CD4-positive, alpha-beta memory T cell (primary cell): ENCODE data around the gene SLC5A5. TPM values are rescaled to one million over a fixed set of nuclear protein-coding genes. Genes with fewer than 3 reads are reported as not detected.
A peak's percentile ranks its signal among the peaks of the same experiment; 100 is the strongest.

Source experiments
- CTCF ChIA-PET: fragments of 350-600 bp; sonication (Branson Sonifier 250); formaldehyde crosslinking; loops from one replicate; lab custom pipeline; 2021; ENCODE audit warnings: inconsistent platforms; ENCODE audit not compliant: partially characterized antibody; lab: Charles Lee
- POLR2A ChIA-PET: fragments of 350-600 bp; sonication (Branson Sonifier 250); formaldehyde crosslinking; loops from one replicate; lab custom pipeline; 2021; ENCODE audit not compliant: partially characterized antibody; lab: Charles Lee
- DNase-seq, 5 donors: peaks; one replicate each; pipeline versions ENCODE4 v3.0.0 to v3.0.0-alpha.2; 2020 to 2022; ENCODE audit warnings: mixed read lengths in 1 of 5
- H3K27ac ChIP-seq: one replicate; pipeline ENCODE4 v1.7.0; 2013; ENCODE audit warnings: low read depth, low read length
- H3K27me3 ChIP-seq: 2 replicates; pipeline ENCODE4 v1.7.0; 2013; ENCODE audit warnings: mild to moderate bottlenecking, low read length, moderate library complexity; ENCODE audit not compliant: insufficient read depth
- H3K36me3 ChIP-seq: 2 replicates; pipeline ENCODE4 v1.7.0; 2013; ENCODE audit warnings: mild to moderate bottlenecking, low read length, moderate library complexity; ENCODE audit not compliant: insufficient read depth
- H3K4me1 ChIP-seq: 2 replicates; pipeline ENCODE4 v1.7.0; 2013; ENCODE audit warnings: mild to moderate bottlenecking, low read length, moderate library complexity; ENCODE audit not compliant: insufficient read depth
- H3K4me3 ChIP-seq, 2 donors: one replicate each; pipeline ENCODE4 v1.7.0; 2013; ENCODE audit warnings: low read length in 2 of 2, mild to moderate bottlenecking in 1 of 2
- H3K9me3 ChIP-seq, 2 donors: one replicate each; pipeline ENCODE4 v1.7.0; 2013; ENCODE audit warnings: low read length in 2 of 2, control low read depth in 1 of 2; ENCODE audit not compliant: control insufficient read depth in 1 of 2
- H3K27ac Mint-ChIP-seq, 7 donors: one replicate each; pipeline ENCODE4 v1.8.0; 2020 to 2021; ENCODE audit warnings: mixed read lengths in 7 of 7, mild to moderate bottlenecking in 6 of 7, inconsistent platforms in 3 of 7, moderate library complexity in 3 of 7
- H3K27me3 Mint-ChIP-seq, 2 donors: one replicate each; pipeline ENCODE4 v1.8.0; 2020 to 2021; ENCODE audit warnings: mixed read lengths in 2 of 2
- H3K36me3 Mint-ChIP-seq, 2 donors: one replicate each; pipeline ENCODE4 v1.8.0; 2020 to 2021; ENCODE audit warnings: mixed read lengths in 2 of 2, inconsistent platforms in 1 of 2, mild to moderate bottlenecking in 1 of 2
- H3K4me1 Mint-ChIP-seq, 4 donors: one replicate each; pipeline ENCODE4 v1.8.0; 2020 to 2021; ENCODE audit warnings: mixed read lengths in 4 of 4, mild to moderate bottlenecking in 1 of 4
- H3K4me3 Mint-ChIP-seq, 8 donors: one replicate each; pipeline ENCODE4 v1.8.0; 2020 to 2021; ENCODE audit warnings: mixed read lengths in 8 of 8, mild to moderate bottlenecking in 7 of 8, moderate library complexity in 6 of 8, inconsistent platforms in 3 of 8
- H3K9me3 Mint-ChIP-seq, 8 donors: one replicate each; pipeline ENCODE4 v1.8.0; 2020 to 2021; ENCODE audit warnings: mixed read lengths in 8 of 8, mild to moderate bottlenecking in 5 of 8, inconsistent platforms in 3 of 8, moderate library complexity in 1 of 8
- intact Hi-C: fragments of 100-400 bp; cut with micrococcal nuclease; formaldehyde crosslinking; loops from one replicate; pipeline ENCODE4 v1.15.1; 2023
- polyA plus RNA-seq, 2 donors: library from polyadenylated mRNA; unstranded; fragments of 300-500 nt; fragmentation: Illumina TruSeq; gene quantifications; one replicate each; pipeline ENCODE4 v1.2.3, GENCODE V29; 2021
- total RNA-seq, 2 experiments: library from RNA; stranded (reverse); gene quantifications; one replicate each; pipeline ENCODE4 v1.2.3, GENCODE V29; 2021

Gene SLC5A5
- total and polyA plus RNA-seq, 4 experiments from 2014 or later, result 0.92 to 2.9 (median 1.9) TPM

GRCh38 chr19:17860331-17860992 is 11.3 kb upstream of the SLC5A5 start:
- Mint-ChIP-seq H3K36me3 (peaks cover 32 to 40% of the 10 kb centered on the region in 2 donors), H3K27me3 (no peaks in the 10 kb centered on the region), H3K27ac (peak overlapping the region; percentile 88 to 100 (median 98)), H3K4me3 (peak overlapping the region; percentile 98 to 100 (median 100)), H3K4me1 (peaks cover 18 to 42% (median 29%) of the 10 kb centered on the region in 4 donors), H3K9me3 (peaks cover 0 to 2% (median 0%) of the 10 kb centered on the region in 8 donors)
- intact Hi-C loops, result no loop called here
- Histone ChIP-seq H3K36me3 (peaks cover 43% of the 10 kb centered on the region), H3K4me1 (peaks cover 32% of the 10 kb centered on the region), H3K27ac (peak overlapping the region; percentile 79), H3K4me3 (peak overlapping the region; percentile 91 to 100), H3K9me3 (no peaks in the 10 kb centered on the region), H3K27me3 (no peaks in the 10 kb centered on the region)
- CTCF ChIA-PET, result interaction anchor here (0.9 to 11.3 kb wide), 8 partner anchors 11 to 135 kb away, joined by 3 to 306 read pairs (median 10); partner anchors contain the start of genes CCDC124, JAK3 and SLC5A5
- DNase-seq, result no peak
- POLR2A ChIA-PET, result interaction anchor here (0.6 to 8.1 kb wide), 12 partner anchors 10 to 158 kb away, joined by 3 to 340 read pairs (median 11); partner anchors contain the start of genes CCDC124, FCHO1, MAP1S and SLC5A5

- Mint-ChIP-seq H3K36me3 (peaks cover 32 to 40% of the 10 kb centered on the region in 2 donors), H3K27me3 (no peaks in the 10 kb centered on the region), H3K27ac (peak overlapping the region; percentile 69 to 99 (median 88)), H3K9me3 (peaks cover 0 to 2% (median 0%) of the 10 kb centered on the region in 8 donors), H3K4me1 (peaks cover 15 to 39% (median 26%) of the 10 kb centered on the region in 4 donors), H3K4me3 (peak overlapping the region; percentile 98 to 100 (median 100))
- intact Hi-C loops, result no loop called here
- Histone ChIP-seq H3K9me3 (no peaks in the 10 kb centered on the region), H3K4me1 (peaks cover 29% of the 10 kb centered on the region), H3K36me3 (peaks cover 43% of the 10 kb centered on the region), H3K4me3 (peak overlapping the region; percentile 91 to 100), H3K27ac (peak overlapping the region; percentile 79), H3K27me3 (no peaks in the 10 kb centered on the region)
- CTCF ChIA-PET, result interaction anchor here (3.2 to 11.3 kb wide), 3 partner anchors 10 to 73 kb away, joined by 17 to 306 read pairs (median 49); partner anchors contain the start of genes CCDC124, JAK3 and SLC5A5
- POLR2A ChIA-PET, result interaction anchor here (1.0 to 8.1 kb wide), 9 partner anchors 11 to 158 kb away, joined by 3 to 340 read pairs (median 17); partner anchors contain the start of genes CCDC124, FCHO1, MAP1S and SLC5A5
- DNase-seq, result no peak
Observed at GRCh38 chr19:17860993-17861360, 10.8 kb upstream of the SLC5A5 start.

DNA sequence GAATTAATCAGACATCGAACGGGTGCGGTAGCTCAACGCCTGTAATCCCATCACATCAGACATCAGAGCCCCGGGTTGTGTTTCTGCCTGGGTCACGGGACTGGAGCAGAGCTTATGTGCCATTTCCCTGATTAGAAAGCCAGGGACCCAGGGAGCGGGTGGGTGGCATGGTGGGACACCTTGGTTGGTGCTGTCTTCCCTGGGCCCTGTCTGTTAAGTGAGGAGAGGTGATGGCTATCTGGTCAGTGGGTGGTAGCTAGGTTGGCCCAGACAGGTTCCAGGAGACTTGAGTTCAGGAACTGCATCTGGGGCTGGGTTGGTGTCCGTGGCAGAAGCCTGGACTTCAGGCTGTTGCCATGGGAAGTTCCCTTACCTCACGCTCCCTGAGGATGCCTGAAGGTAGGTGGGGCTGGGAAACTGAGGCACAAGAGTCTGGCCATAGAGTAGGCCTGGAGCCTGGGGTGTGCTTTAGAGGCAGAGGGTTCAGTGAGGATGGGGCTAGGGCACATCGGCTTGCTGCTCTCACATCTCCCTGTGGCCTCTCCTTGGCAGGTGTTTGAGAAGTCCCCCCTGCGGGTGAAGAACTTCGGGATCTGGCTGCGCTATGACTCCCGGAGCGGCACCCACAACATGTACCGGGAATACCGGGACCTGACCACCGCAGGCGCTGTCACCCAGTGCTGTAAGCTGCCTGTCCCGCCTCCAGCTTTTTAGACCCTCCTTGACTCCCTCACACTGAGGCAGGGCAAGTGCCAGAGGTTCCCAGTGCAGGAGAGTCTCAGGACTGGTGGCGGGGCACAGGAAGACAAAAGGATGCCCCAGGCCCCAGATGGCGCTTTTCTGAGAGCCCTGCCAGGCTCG is 10.0 kb upstream of the SLC5A5 start:
- peak overlapping the region; percentile 79 for H3K27ac ChIP-seq
- Mint-ChIP-seq H3K27me3 (no peaks in the 10 kb centered on the region), H3K4me1 (peaks cover 16 to 39% (median 26%) of the 10 kb centered on the region in 4 donors), H3K9me3 (peaks cover 0 to under 1% (median 0%) of the 10 kb centered on the region in 8 donors), H3K27ac (peak overlapping the region; percentile 69 to 99 (median 88)), H3K4me3 (peak overlapping the region; percentile 98 to 100 (median 100)), H3K36me3 (peaks cover 32 to 40% of the 10 kb centered on the region in 2 donors)
- H3K4me3 ChIP-seq, result no peak overlapping the region
- H3K4me1 ChIP-seq, result peaks cover 29% of the 10 kb centered on the region
- intact Hi-C loops, result no loop called here
- ChIA-PET CTCF (interaction anchor here (4.0 to 11.3 kb wide), 2 partner anchors 9 to 72 kb away, joined by 17 to 306 read pairs; partner anchors contain the start of genes CCDC124 and SLC5A5), POLR2A (interaction anchor here (1.4 to 8.1 kb wide), 7 partner anchors 10 to 142 kb away, joined by 3 to 340 read pairs (median 27); partner anchors contain the start of genes CCDC124, FCHO1, MAP1S and SLC5A5)
- no peak for DNase-seq
- H3K27me3 ChIP-seq, result no peaks in the 10 kb centered on the region
- peaks cover 43% of the 10 kb centered on the region for H3K36me3 ChIP-seq
- H3K9me3 ChIP-seq, result no peaks in the 10 kb centered on the region

DNA sequence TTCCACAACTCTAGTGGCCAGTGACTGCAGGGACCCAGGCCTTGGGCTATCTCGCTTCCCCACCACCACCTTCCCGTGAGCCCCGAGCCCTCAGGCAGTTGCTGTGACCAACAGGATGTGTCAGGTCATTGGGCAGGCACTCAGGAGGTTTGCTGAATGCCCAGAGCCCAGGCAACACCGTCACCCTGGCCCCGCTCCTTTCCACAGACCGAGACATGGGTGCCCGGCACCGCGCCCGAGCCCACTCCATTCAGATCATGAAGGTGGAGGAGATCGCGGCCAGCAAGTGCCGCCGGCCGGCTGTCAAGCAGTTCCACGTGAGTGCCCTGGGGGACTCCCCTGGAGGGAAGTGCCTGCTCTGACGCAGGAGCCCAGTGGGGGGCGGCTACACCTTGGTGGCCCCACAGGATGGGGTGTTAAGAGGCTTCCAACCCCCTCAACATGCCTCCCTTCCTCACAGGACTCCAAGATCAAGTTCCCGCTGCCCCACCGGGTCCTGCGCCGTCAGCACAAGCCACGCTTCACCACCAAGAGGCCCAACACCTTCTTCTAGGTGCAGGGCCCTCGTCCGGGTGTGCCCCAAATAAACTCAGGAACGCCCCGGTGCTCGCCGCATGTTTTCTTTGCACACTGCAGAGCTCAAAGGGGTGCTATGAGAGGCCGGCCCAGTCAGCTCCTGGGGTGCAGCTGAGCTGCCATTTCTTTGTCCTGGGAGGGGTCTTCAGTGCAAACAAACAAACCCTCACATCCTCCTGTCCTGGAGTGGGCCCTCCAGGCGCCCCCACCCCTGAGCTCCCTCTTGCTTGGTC is 8.8 kb upstream of the SLC5A5 start:
- H3K4me3 ChIP-seq, result no peak overlapping the region
- Mint-ChIP-seq H3K36me3 (peaks cover 32 to 40% of the 10 kb centered on the region in 2 donors), H3K9me3 (no peaks in the 10 kb centered on the region), H3K4me3 (peak overlapping the region in 5 of 8 donors; percentile 49 to 69 (median 54)), H3K4me1 (peaks cover 16 to 39% (median 26%) of the 10 kb centered on the region in 4 donors), H3K27me3 (no peaks in the 10 kb centered on the region), H3K27ac (peak overlapping the region in 3 of 7 donors; percentile 22 to 67 (median 59))
- no peaks in the 10 kb centered on the region for H3K9me3 ChIP-seq
- CTCF ChIA-PET, result interaction anchor here (0.7 to 0.8 kb wide), 2 partner anchors 13 to 70 kb away, joined by 3 to 6 read pairs; partner anchors contain the start of gene CCDC124
- POLR2A ChIA-PET, result interaction anchor here (1.5 to 2.1 kb wide), 3 partner anchors 9 to 70 kb away, joined by 3 to 13 read pairs (median 9); partner anchors contain the start of genes CCDC124 and SLC5A5
- intact Hi-C loops, result no loop called here
- no peak for DNase-seq
- H3K27me3 ChIP-seq, result no peaks in the 10 kb centered on the region
- H3K36me3 ChIP-seq, result peaks cover 43% of the 10 kb centered on the region
- H3K4me1 ChIP-seq, result peaks cover 29% of the 10 kb centered on the region
- H3K27ac ChIP-seq, result no peak overlapping the region

DNA sequence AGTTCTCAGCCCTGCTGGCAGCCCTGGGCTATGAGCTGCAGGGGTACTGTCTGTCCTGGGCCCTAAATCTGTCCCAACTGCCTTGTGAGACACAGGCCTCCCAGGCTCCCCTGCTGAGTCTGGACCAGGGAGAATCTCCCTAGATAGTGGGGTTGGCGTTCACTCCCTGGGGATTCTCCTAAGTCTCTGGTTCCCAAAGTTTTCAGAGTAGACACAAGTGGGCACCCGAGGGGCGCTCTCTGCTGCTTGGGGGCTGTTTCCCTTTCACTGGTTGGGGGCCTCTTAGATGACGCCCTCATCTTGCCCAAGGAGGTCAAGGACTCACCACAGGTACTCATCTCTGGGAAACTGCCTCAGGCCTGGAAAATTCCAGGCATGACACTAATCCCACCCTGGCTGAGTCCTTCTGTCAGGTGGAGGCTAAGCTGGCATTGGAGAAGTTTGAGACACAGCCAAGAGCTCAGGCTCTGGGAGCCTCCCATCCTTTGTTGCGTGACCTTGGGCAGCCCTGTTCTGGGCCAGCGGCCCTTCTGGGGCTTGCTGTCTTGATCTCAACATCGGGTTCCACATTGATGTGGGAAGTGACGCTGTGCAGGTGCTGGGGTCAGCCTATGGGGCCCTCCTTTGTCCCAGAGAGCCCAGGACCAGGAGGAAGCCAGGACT is 8.1 kb upstream of the SLC5A5 start:
- Histone ChIP-seq H3K4me1 (peaks cover 29% of the 10 kb centered on the region), H3K27ac (no peak overlapping the region), H3K4me3 (no peak overlapping the region), H3K27me3 (no peaks in the 10 kb centered on the region), H3K9me3 (no peaks in the 10 kb centered on the region), H3K36me3 (peaks cover 43% of the 10 kb centered on the region)
- peaks cover 16 to 39% (median 26%) of the 10 kb centered on the region in 4 donors for H3K4me1 Mint-ChIP-seq
- H3K4me3 Mint-ChIP-seq, result peak overlapping the region in 5 of 8 donors; percentile 35 to 54 (median 49)
- ChIA-PET POLR2A (interaction anchor here (1.5 to 2.1 kb wide), 3 partner anchors 8 to 69 kb away, joined by 3 to 13 read pairs (median 9); partner anchors contain the start of genes CCDC124 and SLC5A5), CTCF (interaction anchor here (0.7 to 0.8 kb wide), 2 partner anchors 13 to 69 kb away, joined by 3 to 6 read pairs; partner anchors contain the start of gene CCDC124)
- peak overlapping the region in 4 of 7 donors; percentile 22 to 67 (median 30) for H3K27ac Mint-ChIP-seq
- peaks cover 32 to 40% of the 10 kb centered on the region in 2 donors for H3K36me3 Mint-ChIP-seq
- H3K27me3 Mint-ChIP-seq, result no peaks in the 10 kb centered on the region
- H3K9me3 Mint-ChIP-seq, result no peaks in the 10 kb centered on the region
- no peak for DNase-seq
- intact Hi-C loops, result no loop called here
